Measurements from ENCODE around the gene NDRG2. TPM values are rescaled to one million over a fixed set of nuclear protein-coding genes. Genes with fewer than 3 reads are reported as not detected.
A peak's percentile ranks its signal among the peaks of the same experiment; 100 is the strongest.

Gene NDRG2
- total RNA-seq, 1 experiment from 2014 or later = 18.9 TPM

GRCh38 chr14:21071225-21072030 is 46.6 kb upstream of the NDRG2 start:
- RAD21 ChIA-PET (ENCODE audit: low non-redundant PET in 1 of 2, low total read pairs in 2 of 2, uncharacterized antibody in 2 of 2, unreplicated experiment in 2 of 2) = interaction anchor here (0.6 to 1.8 kb wide), 3 partner anchors 17 to 57 kb away, joined by 3 to 6 read pairs (median 3); no protein-coding TSS in a partner anchor

More at GRCh38 chr14:21071225-21072030, 46.6 kb upstream of the NDRG2 start:
- no peak for DNase-seq (ENCODE audit: low read depth, low spot score)
- Histone ChIP-seq H3K4me2 (ENCODE audit: low read length) (peak overlapping the region; percentile 97), H3K9me3 (ENCODE audit: control insufficient read depth in 1 of 2, insufficient read depth in 1 of 2, low read depth in 1 of 2, low read length in 2 of 2) (no peaks in the 10 kb centered on the region), H3K4me1 (ENCODE audit: control insufficient read depth in 1 of 2, insufficient read depth in 2 of 2, low read length in 2 of 2) (peaks cover 7 to 28% of the 10 kb centered on the region in 2 experiments), H2AFZ (ENCODE audit: low read depth, low read length, poor library complexity, severe bottlenecking) (no peak overlapping the region), H3K9me2 (ENCODE audit: insufficient read depth) (no peaks in the 10 kb centered on the region), H3K4me3 (replicated peaks in 1 of 2; ENCODE audit: low read depth in 1 of 2, low read length in 2 of 2) (peak overlapping the region; percentile 61 to 74), H3K79me2 (ENCODE audit: insufficient read depth, low read length) (no peaks in the 10 kb centered on the region), H3K27ac (ENCODE audit: low read depth, low read length) (no peak overlapping the region), H3K36me3 (ENCODE audit: control insufficient read depth in 1 of 2, insufficient read depth in 2 of 2, low read length in 2 of 2) (no peaks in the 10 kb centered on the region), H3K27me3 (ENCODE audit: insufficient read depth, low read length) (0 out of 2 replicates have a peak, but pooled peaks cover 4% of the 10 kb centered on the region), H4K20me1 (ENCODE audit: insufficient read depth) (no peaks in the 10 kb centered on the region), H3K9ac (ENCODE audit: low read length) (peak overlapping the region; percentile 60; the same call in 1 of the 2 replicates)
- no TSS peak for BruUV-seq (replicated peaks)
- intact Hi-C loops (cut with micrococcal nuclease) = no loop called here
- no peak for ATAC-seq
- ChIA-PET POLR2A (no interaction called here), CTCF (interaction anchor here (0.6 to 2.4 kb wide), 8 partner anchors 16 to 386 kb away, joined by 3 to 10 read pairs (median 4); no protein-coding TSS in a partner anchor)
- TF ChIP-seq ZBTB33 (IDR thresholded peaks at IDR 0.05; ENCODE audit: extremely low read depth, insufficient replicate concordance, low read length) = no peak
- no peak for TF ChIP-seq RAD21 (IDR thresholded peaks at IDR 0.05; ENCODE audit: low read depth)
- TF ChIP-seq ELF1 (IDR thresholded peaks at IDR 0.05; ENCODE audit: borderline replicate concordance, low read depth) = no peak
- no peak for TF ChIP-seq SRF (IDR thresholded peaks at IDR 0.05; ENCODE audit: low read depth)
- no peak for TF ChIP-seq EGR1 (IDR thresholded peaks at IDR 0.05; ENCODE audit: low read depth)
- TF ChIP-seq EZH2phosphoT487 (IDR thresholded peaks at IDR 0.05; ENCODE audit: borderline replicate concordance) = no peak
- TF ChIP-seq POLR2AphosphoS5 (IDR thresholded peaks at IDR 0.05; ENCODE audit: low read depth, low read length) = no peak
- no peak for TF ChIP-seq CTCF (IDR thresholded peaks at IDR 0.05 in 2 of 3, conservative IDR thresholded peaks at IDR 0.05 in 1 of 3; ENCODE audit: borderline replicate concordance in 1 of 3, insufficient read depth in 1 of 3, low read depth in 2 of 3, low read length in 2 of 3)
- no peak for TF ChIP-seq SIN3A (IDR thresholded peaks at IDR 0.05; ENCODE audit: low read depth)
- TF ChIP-seq YY1 (IDR thresholded peaks at IDR 0.05; ENCODE audit: extremely low read depth, insufficient replicate concordance, low read depth, low read length) = no peak
- TF ChIP-seq ZFX (IDR thresholded peaks at IDR 0.05) = no peak
- TF ChIP-seq FOSL1 (IDR thresholded peaks at IDR 0.05; ENCODE audit: low read depth) = no peak

Measured in HCT116 (cell line).